ENCODE results near the gene TMEM178A. TPM values are rescaled to one million over a fixed set of nuclear protein-coding genes. Genes with fewer than 3 reads are reported as not detected.

The TMEM178A gene
- total RNA-seq, 1 donor from 2014 or later, result 28.7 TPM

GRCh38 chr2:39757156-39757555 is 91.4 kb downstream of the TMEM178A start:
- Histone ChIP-seq H2AFZ (ENCODE audit: low read depth, low read length) (no peak overlapping the region), H3K27ac (ENCODE audit: low read depth, low read length) (no peak overlapping the region), H3K36me3 (ENCODE audit: insufficient read depth, low read length) (peaks cover 25% of the 10 kb centered on the region), H4K20me1 (ENCODE audit: insufficient read depth, low read length) (no peaks in the 10 kb centered on the region), H3K9me3 (ENCODE audit: insufficient read depth, low read depth, low read length) (no peaks in the 10 kb centered on the region), H3K4me3 (ENCODE audit: insufficient read depth, low read depth, low read length) (no peak overlapping the region), H3K27me3 (ENCODE audit: insufficient read depth, low read length) (no peaks in the 10 kb centered on the region), H3K9ac (ENCODE audit: low read length) (no peak overlapping the region), H3K4me2 (ENCODE audit: low read length) (no peak overlapping the region), H3K4me1 (ENCODE audit: insufficient read depth, low read length) (no peaks in the 10 kb centered on the region), H3K79me2 (ENCODE audit: insufficient read depth, low read length) (no peaks in the 10 kb centered on the region)
- DNase-seq (ENCODE audit: low read depth) (no peak), FAIRE-seq (no peak)
- Mint-ChIP-seq H3K9me3 (ENCODE audit: unreplicated experiment) (peaks cover 1% of the 10 kb centered on the region), H3K4me3 (ENCODE audit: unreplicated experiment) (no peak overlapping the region), H3K36me3 (ENCODE audit: low read depth, unreplicated experiment) (peaks cover 17% of the 10 kb centered on the region), H3K4me1 (ENCODE audit: low read depth, unreplicated experiment) (no peaks in the 10 kb centered on the region), H3K27me3 (ENCODE audit: low read depth, unreplicated experiment) (no peaks in the 10 kb centered on the region), H3K27ac (ENCODE audit: unreplicated experiment) (no peak overlapping the region)
- TF ChIP-seq CTCF (IDR thresholded peaks at IDR 0.05; ENCODE audit: insufficient read depth, low read depth, low read length) (no peak), EZH2 (IDR thresholded peaks at IDR 0.05; ENCODE audit: insufficient read depth, low read length) (no peak)

- TF ChIP-seq EZH2 (IDR thresholded peaks at IDR 0.05; ENCODE audit: insufficient read depth, low read length) (no peak), CTCF (IDR thresholded peaks at IDR 0.05; ENCODE audit: insufficient read depth, low read depth, low read length) (no peak)
- Histone ChIP-seq H4K20me1 (ENCODE audit: insufficient read depth, low read length) (no peaks in the 10 kb centered on the region), H3K9me3 (ENCODE audit: insufficient read depth, low read depth, low read length) (no peaks in the 10 kb centered on the region), H3K4me3 (ENCODE audit: insufficient read depth, low read depth, low read length) (no peak overlapping the region), H3K27ac (ENCODE audit: low read depth, low read length) (no peak overlapping the region), H3K79me2 (ENCODE audit: insufficient read depth, low read length) (no peaks in the 10 kb centered on the region), H3K36me3 (ENCODE audit: insufficient read depth, low read length) (peaks cover 29% of the 10 kb centered on the region), H3K9ac (ENCODE audit: low read length) (no peak overlapping the region), H3K27me3 (ENCODE audit: insufficient read depth, low read length) (no peaks in the 10 kb centered on the region), H3K4me1 (ENCODE audit: insufficient read depth, low read length) (no peaks in the 10 kb centered on the region), H2AFZ (ENCODE audit: low read depth, low read length) (no peak overlapping the region), H3K4me2 (ENCODE audit: low read length) (no peak overlapping the region)
- DNase-seq (ENCODE audit: low read depth) (no peak), FAIRE-seq (no peak)
- H3K4me1 Mint-ChIP-seq (ENCODE audit: low read depth, unreplicated experiment), result no peaks in the 10 kb centered on the region
- H3K36me3 Mint-ChIP-seq (ENCODE audit: low read depth, unreplicated experiment), result peaks cover 13% of the 10 kb centered on the region
- peaks cover 1% of the 10 kb centered on the region for H3K9me3 Mint-ChIP-seq (ENCODE audit: unreplicated experiment)
- H3K27me3 Mint-ChIP-seq (ENCODE audit: low read depth, unreplicated experiment), result no peaks in the 10 kb centered on the region
- no peak overlapping the region for H3K4me3 Mint-ChIP-seq (ENCODE audit: unreplicated experiment)
- no peak overlapping the region for H3K27ac Mint-ChIP-seq (ENCODE audit: unreplicated experiment)
These were observed 96.7 kb downstream of the TMEM178A start for GRCh38 chr2:39762448-39762847.

Other genes with a start within 250 kb of the TMEM178A start
- gene MAP4K3, start 228.6 kb upstream of the TMEM178A start, total RNA-seq, result 49.3 and 58.1 TPM in 2 replicates
- gene THUMPD2, start 113.3 kb downstream of the TMEM178A start, total RNA-seq, result 9.4 and 11.5 TPM in 2 replicates